Peyer's patch (tissue), 4 donors: ENCODE data around the gene DOCK1. TPM values are rescaled to one million over a fixed set of nuclear protein-coding genes. Genes with fewer than 3 reads are reported as not detected.
"Not testable (repeated sequence)": the region's sequence is repeated elsewhere in the genome, so short reads cannot be mapped to it uniquely, and the experiment has no call there.

ENCODE experiments used
- DNase-seq, 3 donors: peaks; one replicate each; pipeline ENCODE4 v3.0.0-alpha.2; 2017 to 2019
- H3K27ac ChIP-seq, 4 donors: fragments of 200-600 bp; sonication (generic); one replicate each; pipeline ENCODE4 v1.5.1; 2016 to 2019
- H3K27me3 ChIP-seq, 2 donors: fragments of 200-600 bp; sonication (generic); one replicate each; pipeline ENCODE4 v1.5.1; 2019
- H3K36me3 ChIP-seq, 3 donors: fragments of 200-600 bp; sonication (generic); one replicate each; pipeline ENCODE4 v1.5.1; 2016 to 2019
- H3K4me1 ChIP-seq, 4 donors: fragments of 200-600 bp; sonication (generic); one replicate each; pipeline ENCODE4 v1.5.1; 2016 to 2019
- H3K4me3 ChIP-seq, 4 donors: fragments of 200-600 bp; sonication (generic); 1 replicate in 3 of 4; 2 replicates in 1 of 4; pipeline ENCODE4 v1.5.1; 2016 to 2019; ENCODE audit warnings: mild to moderate bottlenecking in 1 of 4
- H3K9me3 ChIP-seq, 4 donors: fragments of 200-600 bp; sonication (generic); one replicate each; pipeline ENCODE4 v1.5.1; 2016 to 2019; ENCODE audit warnings: mild to moderate bottlenecking in 1 of 4
- POLR2A ChIP-seq, 2 donors: fragments of 450-650 bp; IDR thresholded peaks; one replicate each; pipeline ENCODE4 v1.5.1; 2017; ENCODE audit warnings: antibody characterized with exemption in 2 of 2, mild to moderate bottlenecking in 2 of 2, moderate library complexity in 2 of 2
- total RNA-seq, 4 donors: library from RNA; depleted of rRNA; stranded (reverse); fragments of >200 nt; gene quantifications; one replicate each; pipeline ENCODE4 v1.1.0, GENCODE V29; 2016
- TF ChIP-seq, protein P1 (sequence below), 6 experiments: fragments of 450-650 bp in 4 of 6; fragments of 200-600 bp in 2 of 6; sonication (generic) in 1 of 6; IDR thresholded peaks; one replicate each; pipeline ENCODE4 v1.5.1; 2017 to 2019; ENCODE audit warnings: antibody characterized with exemption in 6 of 6, mild to moderate bottlenecking in 3 of 6, moderate library complexity in 1 of 6

The DOCK1 gene
- total RNA-seq, 4 donors from 2014 or later: 42.0 to 117 (median 92.2) TPM

DNA sequence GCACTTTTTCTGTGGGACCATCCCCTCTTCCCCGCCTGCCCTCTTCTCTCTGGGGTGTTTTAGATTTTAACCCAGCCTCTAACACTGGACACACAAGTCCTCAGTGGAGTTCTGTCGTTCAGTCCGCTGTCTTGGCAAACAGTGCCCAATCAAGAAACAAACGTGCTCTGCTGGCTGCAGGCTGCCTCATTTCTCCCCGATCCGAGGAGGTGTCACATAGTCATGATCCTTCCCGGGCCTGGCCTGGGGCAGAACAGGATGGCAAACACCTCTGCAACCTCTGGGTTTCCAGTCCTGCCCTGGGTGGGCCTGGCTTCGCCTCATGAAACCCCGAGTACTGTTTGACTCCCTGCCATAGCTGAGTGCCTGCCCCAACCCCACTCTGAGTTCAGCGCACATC lies 402.1 kb downstream of the DOCK1 start:
- TF ChIP-seq, protein P1, sequence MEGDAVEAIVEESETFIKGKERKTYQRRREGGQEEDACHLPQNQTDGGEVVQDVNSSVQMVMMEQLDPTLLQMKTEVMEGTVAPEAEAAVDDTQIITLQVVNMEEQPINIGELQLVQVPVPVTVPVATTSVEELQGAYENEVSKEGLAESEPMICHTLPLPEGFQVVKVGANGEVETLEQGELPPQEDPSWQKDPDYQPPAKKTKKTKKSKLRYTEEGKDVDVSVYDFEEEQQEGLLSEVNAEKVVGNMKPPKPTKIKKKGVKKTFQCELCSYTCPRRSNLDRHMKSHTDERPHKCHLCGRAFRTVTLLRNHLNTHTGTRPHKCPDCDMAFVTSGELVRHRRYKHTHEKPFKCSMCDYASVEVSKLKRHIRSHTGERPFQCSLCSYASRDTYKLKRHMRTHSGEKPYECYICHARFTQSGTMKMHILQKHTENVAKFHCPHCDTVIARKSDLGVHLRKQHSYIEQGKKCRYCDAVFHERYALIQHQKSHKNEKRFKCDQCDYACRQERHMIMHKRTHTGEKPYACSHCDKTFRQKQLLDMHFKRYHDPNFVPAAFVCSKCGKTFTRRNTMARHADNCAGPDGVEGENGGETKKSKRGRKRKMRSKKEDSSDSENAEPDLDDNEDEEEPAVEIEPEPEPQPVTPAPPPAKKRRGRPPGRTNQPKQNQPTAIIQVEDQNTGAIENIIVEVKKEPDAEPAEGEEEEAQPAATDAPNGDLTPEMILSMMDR (IDR thresholded peaks at IDR 0.05): no peak
- no peak for TF ChIP-seq POLR2A (IDR thresholded peaks at IDR 0.05)
- H3K9me3 ChIP-seq: no peaks in the 10 kb centered on the region

DNA sequence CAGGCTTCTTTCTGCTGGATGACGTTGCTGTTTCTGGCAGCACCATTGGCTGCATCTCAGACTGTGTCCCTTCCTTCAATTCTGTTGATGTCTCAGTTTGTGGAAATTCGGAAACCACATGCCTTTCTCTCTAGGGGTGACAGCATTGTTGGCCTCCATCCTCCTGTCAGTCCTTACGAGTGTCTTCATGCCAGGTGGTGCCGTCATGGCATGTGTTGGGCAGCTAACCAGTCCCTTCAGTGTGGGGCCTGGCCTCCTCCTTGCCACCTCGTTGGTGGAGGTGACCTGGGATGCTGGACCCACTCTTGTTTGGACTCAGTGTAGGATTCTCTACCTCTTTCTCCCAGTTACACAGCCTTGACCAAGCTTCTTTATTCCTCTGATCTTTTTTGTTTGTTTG lies 402.8 kb downstream of the DOCK1 start:
- no peak for DNase-seq
- Histone ChIP-seq H3K4me1 (no peaks in the 10 kb centered on the region), H3K4me3 (no peak overlapping the region), H3K9me3 (no peaks in the 10 kb centered on the region), H3K27ac (no peak overlapping the region), H3K36me3 (no peaks in the 10 kb centered on the region), H3K27me3 (no peaks in the 10 kb centered on the region)
- TF ChIP-seq POLR2A (IDR thresholded peaks at IDR 0.05): no peak
- TF ChIP-seq, protein P1 (IDR thresholded peaks at IDR 0.05): no peak

More for the DNA sequence above, 402.1 kb downstream of the DOCK1 start:
- H3K4me3 ChIP-seq: no peak overlapping the region
- no peak for DNase-seq
- no peaks in the 10 kb centered on the region for H3K4me1 ChIP-seq
- no peak overlapping the region for H3K27ac ChIP-seq
- no peaks in the 10 kb centered on the region for H3K27me3 ChIP-seq
- H3K36me3 ChIP-seq: no peaks in the 10 kb centered on the region

DNA sequence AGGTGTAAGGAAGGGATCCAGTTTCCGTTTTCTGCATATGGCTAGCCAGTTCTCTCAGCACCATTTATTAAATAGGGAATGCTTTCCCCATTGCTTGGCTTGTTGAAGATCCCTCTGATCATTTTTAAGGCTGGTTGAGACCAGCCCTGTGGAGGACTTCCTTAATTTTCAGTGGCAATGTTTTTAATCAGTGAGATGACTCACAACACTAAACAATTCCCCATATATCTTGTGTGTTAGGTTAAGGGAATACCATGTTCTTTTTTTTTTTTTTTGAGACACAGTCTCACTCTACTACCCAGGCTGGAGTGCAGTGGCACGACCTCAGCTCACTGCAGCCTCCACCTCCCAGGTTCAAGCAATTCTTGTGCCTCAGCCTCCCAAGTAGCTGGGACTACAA lies 404.4 kb downstream of the DOCK1 start:
- not testable (repeated sequence) for H3K27ac ChIP-seq, H3K36me3 ChIP-seq, H3K9me3 ChIP-seq, H3K4me3 ChIP-seq, H3K27me3 ChIP-seq, H3K4me1 ChIP-seq, DNase-seq

DNA sequence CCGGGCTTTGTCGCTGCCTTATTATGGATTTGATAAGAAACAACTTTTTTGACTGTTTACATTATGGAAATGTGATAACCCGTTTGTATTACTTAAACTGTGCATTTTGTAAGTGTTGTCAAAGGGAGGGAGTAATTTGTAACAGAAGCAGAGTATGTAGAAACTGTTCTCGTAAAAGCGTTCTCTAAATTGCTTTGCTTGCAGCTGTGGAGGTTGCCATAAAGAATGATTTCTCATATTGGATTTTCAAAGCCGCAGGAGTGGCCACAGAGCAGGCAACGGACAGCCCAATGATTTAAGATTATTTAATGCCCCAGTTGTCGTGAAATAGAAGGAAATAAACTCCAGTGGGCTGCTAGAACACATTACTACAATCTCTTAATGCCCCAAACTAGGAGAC lies 405.2 kb downstream of the DOCK1 start:
- Histone ChIP-seq H3K27me3 (no peaks in the 10 kb centered on the region), H3K4me3 (no peak overlapping the region), H3K9me3 (no peaks in the 10 kb centered on the region), H3K27ac (no peak overlapping the region), H3K36me3 (no peaks in the 10 kb centered on the region), H3K4me1 (no peaks in the 10 kb centered on the region)
- no peak for DNase-seq
- TF ChIP-seq POLR2A (IDR thresholded peaks at IDR 0.05): no peak
- TF ChIP-seq, protein P1 (IDR thresholded peaks at IDR 0.05): no peak

DNA sequence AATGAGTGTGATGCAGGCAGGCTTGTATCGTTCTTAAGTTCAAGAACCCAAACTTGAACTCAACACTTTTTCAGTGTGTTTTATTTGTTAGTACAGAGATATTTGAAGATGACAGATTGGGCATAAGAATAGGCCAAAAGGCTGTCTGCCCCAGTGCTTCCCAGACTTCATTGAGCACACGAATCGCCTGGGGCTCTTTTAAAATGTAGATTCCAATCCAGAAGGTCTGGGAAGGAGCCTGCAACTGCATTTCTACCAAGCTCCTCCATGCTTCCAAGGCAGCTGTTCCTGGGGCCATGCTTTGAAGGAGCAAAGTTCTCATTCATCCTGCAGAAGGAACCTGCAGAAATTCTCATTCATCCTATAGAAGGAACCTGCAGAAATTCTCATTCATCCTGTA lies 405.7 kb downstream of the DOCK1 start:
- no peak for DNase-seq
- Histone ChIP-seq H3K9me3 (no peaks in the 10 kb centered on the region), H3K4me3 (no peak overlapping the region), H3K36me3 (no peaks in the 10 kb centered on the region), H3K27ac (no peak overlapping the region), H3K4me1 (no peaks in the 10 kb centered on the region), H3K27me3 (no peaks in the 10 kb centered on the region)
- TF ChIP-seq POLR2A (IDR thresholded peaks at IDR 0.05): no peak
- TF ChIP-seq, protein P1 (IDR thresholded peaks at IDR 0.05): no peak

DNA sequence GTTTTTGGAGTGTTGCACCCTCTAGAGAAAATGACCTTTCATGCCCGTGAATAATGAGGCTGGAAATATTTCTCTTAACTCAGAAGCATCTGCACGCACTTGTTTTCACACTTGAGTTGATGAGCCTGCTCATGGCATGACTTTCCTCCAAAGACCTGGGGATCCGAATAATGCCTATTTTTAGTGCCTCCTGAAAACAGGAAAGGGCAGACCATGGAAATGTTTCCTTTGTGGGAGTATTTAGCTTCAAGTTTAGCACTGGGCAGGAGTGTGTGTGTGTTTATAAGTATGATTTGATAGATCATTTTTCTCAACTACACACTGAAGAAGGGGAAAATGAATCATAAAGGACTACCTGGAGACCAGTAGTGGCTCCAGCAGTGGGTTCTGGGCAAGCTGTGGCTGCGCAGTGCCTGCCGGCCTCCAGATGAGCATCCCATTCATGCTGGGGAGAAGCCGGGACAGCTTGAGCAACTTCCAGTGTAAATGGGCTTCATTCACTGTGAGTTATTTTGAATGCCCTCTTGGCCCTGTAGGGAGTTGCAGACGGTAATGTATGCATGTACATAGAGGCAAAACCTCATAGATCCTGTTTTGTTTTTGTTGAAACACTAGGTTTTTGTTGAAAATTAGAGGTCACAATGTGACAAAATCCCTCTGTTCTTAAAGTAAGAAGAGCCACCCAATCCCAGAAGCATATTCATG lies 408.9 kb downstream of the DOCK1 start:
- Histone ChIP-seq H3K4me3 (no peak overlapping the region), H3K36me3 (no peaks in the 10 kb centered on the region), H3K4me1 (no peaks in the 10 kb centered on the region), H3K27me3 (no peaks in the 10 kb centered on the region), H3K27ac (no peak overlapping the region), H3K9me3 (no peaks in the 10 kb centered on the region)
- TF ChIP-seq, protein P1 (IDR thresholded peaks at IDR 0.05): no peak
- TF ChIP-seq POLR2A (IDR thresholded peaks at IDR 0.05): no peak
- no peak for DNase-seq
